ENCODE results near the gene CHERP.

The CHERP gene

DNA sequence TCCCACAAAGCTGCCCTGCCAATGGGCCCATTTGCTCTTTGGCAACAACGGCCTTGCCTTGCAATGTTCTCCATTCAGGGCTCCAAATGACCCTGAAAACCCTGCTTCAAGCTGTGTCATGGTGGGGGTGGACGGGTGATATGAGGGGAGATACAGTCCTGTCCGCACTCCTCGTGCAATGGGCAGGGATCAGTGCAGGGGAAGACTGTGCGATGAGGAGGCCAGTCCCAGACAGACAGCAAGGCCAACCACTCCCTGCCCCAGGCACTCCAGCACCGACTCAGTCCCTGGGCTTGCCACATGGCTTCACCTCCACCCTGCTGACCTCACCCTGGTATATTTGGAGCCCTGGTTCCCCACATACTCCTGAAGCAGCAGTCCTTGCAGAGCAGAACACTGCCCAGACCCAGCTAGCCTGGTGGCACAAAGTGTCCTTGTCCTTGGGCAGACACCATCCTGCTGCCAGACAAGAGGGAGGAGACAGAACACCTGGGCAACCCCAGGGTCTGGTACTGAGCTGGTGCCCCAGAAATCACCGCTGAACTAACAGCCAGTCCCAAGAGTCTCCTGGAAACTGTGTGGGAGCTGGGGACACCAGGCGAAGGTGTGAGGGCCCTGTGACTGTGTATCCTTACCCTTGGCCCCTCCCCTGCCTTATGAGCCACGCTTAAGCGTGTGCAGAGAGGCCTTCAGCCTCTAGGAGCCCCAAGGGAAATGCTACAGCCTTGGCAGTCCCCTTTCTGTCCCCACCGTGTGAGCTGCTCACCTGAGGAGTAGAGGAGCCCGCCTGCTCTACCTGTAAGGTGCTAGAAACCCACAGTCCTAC is 39.1 kb upstream of the CHERP start:
- no peak for ATAC-seq (ENCODE audit: low read depth)
- no peak overlapping the region for H3K4me3 ChIP-seq (ENCODE audit: severe bottlenecking)
- no peaks in the 10 kb centered on the region for H3K27me3 ChIP-seq (ENCODE audit: insufficient read depth, poor library complexity, severe bottlenecking)
- no peak overlapping the region for H3K27ac ChIP-seq (ENCODE audit: poor library complexity, severe bottlenecking)
- TF ChIP-seq, protein P1, sequence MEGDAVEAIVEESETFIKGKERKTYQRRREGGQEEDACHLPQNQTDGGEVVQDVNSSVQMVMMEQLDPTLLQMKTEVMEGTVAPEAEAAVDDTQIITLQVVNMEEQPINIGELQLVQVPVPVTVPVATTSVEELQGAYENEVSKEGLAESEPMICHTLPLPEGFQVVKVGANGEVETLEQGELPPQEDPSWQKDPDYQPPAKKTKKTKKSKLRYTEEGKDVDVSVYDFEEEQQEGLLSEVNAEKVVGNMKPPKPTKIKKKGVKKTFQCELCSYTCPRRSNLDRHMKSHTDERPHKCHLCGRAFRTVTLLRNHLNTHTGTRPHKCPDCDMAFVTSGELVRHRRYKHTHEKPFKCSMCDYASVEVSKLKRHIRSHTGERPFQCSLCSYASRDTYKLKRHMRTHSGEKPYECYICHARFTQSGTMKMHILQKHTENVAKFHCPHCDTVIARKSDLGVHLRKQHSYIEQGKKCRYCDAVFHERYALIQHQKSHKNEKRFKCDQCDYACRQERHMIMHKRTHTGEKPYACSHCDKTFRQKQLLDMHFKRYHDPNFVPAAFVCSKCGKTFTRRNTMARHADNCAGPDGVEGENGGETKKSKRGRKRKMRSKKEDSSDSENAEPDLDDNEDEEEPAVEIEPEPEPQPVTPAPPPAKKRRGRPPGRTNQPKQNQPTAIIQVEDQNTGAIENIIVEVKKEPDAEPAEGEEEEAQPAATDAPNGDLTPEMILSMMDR (IDR thresholded peaks at IDR 0.05; ENCODE audit: poor library complexity, severe bottlenecking) = no peak
- no peaks in the 10 kb centered on the region for H3K9me3 ChIP-seq (ENCODE audit: severe bottlenecking)
- H3K36me3 ChIP-seq (ENCODE audit: low read depth) = peaks cover 18% of the 10 kb centered on the region
- no peak for DNase-seq (ENCODE audit: low spot score)
- peaks cover 13% of the 10 kb centered on the region for H3K4me1 ChIP-seq (ENCODE audit: insufficient read depth, poor library complexity, severe bottlenecking)

DNA sequence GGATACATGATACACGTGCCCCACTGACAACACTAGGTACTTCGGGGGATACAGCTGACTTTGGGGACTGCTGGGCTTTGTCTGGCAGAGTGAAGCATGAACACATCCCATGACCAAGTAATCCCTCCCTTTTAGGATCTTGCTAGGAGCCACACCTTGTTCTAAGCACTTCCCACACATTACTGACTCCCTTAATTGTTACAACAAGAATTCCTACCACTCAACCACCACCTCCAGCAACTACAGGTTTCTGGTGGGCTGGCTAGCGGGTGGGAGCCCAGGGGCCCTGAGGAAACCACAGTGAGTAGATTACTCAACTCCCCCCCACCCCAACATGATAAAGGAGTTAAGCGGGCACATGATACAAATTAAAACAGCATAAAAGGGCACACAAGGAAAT is 37.1 kb upstream of the CHERP start:
- Histone ChIP-seq H3K27me3 (ENCODE audit: insufficient read depth, poor library complexity, severe bottlenecking) (no peaks in the 10 kb centered on the region), H3K4me1 (ENCODE audit: insufficient read depth, poor library complexity, severe bottlenecking) (peaks cover 7% of the 10 kb centered on the region), H3K9me3 (ENCODE audit: severe bottlenecking) (no peaks in the 10 kb centered on the region), H3K36me3 (ENCODE audit: low read depth) (peaks cover 23% of the 10 kb centered on the region), H3K27ac (ENCODE audit: poor library complexity, severe bottlenecking) (no peak overlapping the region), H3K4me3 (ENCODE audit: severe bottlenecking) (no peak overlapping the region)
- ATAC-seq (ENCODE audit: low read depth) (no peak), DNase-seq (ENCODE audit: low spot score) (no peak)
- TF ChIP-seq, protein P1 (IDR thresholded peaks at IDR 0.05; ENCODE audit: poor library complexity, severe bottlenecking) = no peak

DNA sequence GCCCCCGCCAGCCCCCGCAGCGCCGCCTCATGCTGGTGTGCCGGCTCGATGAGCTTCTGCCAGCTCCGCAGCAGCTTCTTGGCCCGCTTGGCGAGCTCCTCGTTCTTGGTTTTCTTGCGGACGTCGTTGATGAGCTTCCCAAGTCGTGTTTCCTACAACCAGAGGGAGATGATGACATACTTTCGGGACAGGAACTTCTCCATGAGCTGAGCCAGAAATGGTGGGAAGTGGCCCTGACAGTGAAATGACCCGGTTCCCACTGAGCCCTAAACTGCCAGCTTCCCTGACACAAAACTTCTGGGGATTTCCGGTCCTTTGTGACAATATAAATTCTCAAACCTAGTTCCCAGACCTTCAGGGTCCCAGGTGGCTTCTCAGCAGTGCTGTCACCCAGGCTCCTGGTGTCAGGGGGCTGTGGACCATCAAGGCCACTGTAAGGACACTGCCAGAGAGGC is 35.3 kb upstream of the CHERP start:
- Histone ChIP-seq H3K4me1 (ENCODE audit: insufficient read depth, poor library complexity, severe bottlenecking) (peaks cover 4% of the 10 kb centered on the region), H3K36me3 (ENCODE audit: low read depth) (peaks cover 23% of the 10 kb centered on the region), H3K27me3 (ENCODE audit: insufficient read depth, poor library complexity, severe bottlenecking) (no peaks in the 10 kb centered on the region), H3K9me3 (ENCODE audit: severe bottlenecking) (no peaks in the 10 kb centered on the region), H3K4me3 (ENCODE audit: severe bottlenecking) (no peak overlapping the region), H3K27ac (ENCODE audit: poor library complexity, severe bottlenecking) (no peak overlapping the region)
- DNase-seq (ENCODE audit: low spot score) = no peak
- TF ChIP-seq, protein P1 (IDR thresholded peaks at IDR 0.05; ENCODE audit: poor library complexity, severe bottlenecking) = no peak
- ATAC-seq (ENCODE audit: low read depth) = no peak

DNA sequence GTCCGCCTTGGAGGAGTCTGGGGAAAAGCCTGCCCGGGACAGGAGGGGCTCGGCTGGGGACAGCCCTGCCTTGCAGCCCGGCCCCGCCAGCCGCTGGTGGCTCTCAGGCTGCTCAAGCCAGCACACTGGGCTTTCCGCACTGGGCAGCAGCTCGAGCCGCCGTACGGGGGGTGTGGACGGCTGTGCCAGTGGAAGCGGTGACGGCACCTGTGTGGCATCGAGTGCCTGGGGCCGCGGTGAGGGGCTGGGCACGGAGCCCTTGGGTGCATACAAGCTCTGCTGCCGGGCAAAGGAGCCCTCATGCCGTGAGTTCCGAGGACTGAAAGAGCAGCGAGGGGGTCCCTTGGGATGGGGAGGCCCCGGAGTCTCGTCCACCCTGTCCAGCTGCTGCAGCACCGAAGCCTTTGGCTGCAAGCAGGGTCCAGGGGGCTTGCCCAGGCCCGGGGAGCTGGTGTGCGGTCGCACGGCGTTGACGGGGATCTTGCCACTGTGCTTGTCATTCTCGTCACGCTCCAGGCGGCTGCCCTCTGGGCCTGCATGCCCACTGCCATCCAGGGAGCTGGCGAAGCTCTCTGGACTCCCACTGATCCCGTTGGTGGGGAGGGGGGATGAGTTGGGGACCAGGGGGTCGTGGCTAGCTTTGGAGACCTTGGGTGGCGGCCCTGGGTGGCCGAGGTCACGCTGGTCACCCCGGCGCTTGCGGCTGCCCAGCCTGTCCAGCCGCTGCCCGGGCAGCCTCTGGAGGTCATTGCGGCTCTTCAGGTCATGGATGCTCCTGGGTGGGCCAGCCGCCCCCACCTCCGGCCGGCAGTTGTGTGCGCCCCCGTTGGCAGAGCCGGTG is 34.7 kb upstream of the CHERP start:
- DNase-seq (ENCODE audit: low spot score) (no peak), ATAC-seq (ENCODE audit: low read depth) (no peak)
- peaks cover 4% of the 10 kb centered on the region for H3K4me1 ChIP-seq (ENCODE audit: insufficient read depth, poor library complexity, severe bottlenecking)
- H3K4me3 ChIP-seq (ENCODE audit: severe bottlenecking) = no peak overlapping the region
- peaks cover 23% of the 10 kb centered on the region for H3K36me3 ChIP-seq (ENCODE audit: low read depth)
- no peak overlapping the region for H3K27ac ChIP-seq (ENCODE audit: poor library complexity, severe bottlenecking)
- no peaks in the 10 kb centered on the region for H3K9me3 ChIP-seq (ENCODE audit: severe bottlenecking)
- H3K27me3 ChIP-seq (ENCODE audit: insufficient read depth, poor library complexity, severe bottlenecking) = no peaks in the 10 kb centered on the region
- TF ChIP-seq, protein P1 (IDR thresholded peaks at IDR 0.05; ENCODE audit: poor library complexity, severe bottlenecking) = no peak

Data from RWPE2 (cell line).